ENCODE data around the gene TBC1D22A. TPM values are rescaled to one million over a fixed set of nuclear protein-coding genes. Genes with fewer than 3 reads are reported as not detected.

Gene TBC1D22A
- total RNA-seq: 12.5 and 15.6 TPM in 2 replicates

DNA sequence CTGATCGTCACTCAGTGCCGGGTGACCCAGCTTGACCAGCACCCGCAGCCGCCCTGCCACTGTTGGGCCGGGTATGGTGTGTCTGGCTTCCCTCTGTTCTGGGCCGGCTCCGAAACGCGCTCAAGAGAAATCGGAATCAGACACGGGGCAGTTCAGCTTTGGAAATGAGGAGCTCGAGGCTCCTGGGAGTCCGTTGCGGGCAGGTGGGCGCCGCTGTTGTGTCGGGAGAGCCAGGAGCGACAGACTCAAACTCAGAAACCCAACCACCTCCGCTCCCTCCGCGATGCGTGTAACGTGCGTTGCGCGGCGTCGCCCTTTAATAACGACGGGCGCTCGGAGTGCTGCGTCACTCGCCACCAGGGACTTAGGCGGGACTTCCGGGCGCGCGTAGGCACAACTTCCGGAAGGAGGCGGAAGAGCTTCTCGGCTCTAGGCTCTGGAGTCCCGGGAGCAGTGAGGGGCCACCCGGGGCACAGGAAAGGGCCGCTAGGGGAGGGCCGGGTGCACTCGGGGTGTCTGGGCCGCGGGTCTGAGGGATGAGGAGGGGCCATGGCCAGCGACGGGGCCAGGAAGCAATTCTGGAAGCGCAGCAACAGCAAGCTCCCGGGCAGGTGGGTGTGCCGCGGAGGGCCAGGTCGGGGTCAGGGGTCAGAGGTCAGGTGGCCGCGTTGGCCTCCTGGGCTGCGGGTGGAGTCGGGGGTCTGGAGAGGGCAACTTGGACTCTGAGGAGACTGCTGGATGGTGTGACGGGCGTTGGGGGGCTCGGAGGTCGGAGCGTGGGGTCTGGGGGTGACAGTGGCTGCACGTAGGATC is at the start of gene TBC1D22A:
TBC1D22A (plus strand) TSS at position 413 of the 813 bp plus-strand sequence; CDS start at position 550, 137 bp downstream.

DNA sequence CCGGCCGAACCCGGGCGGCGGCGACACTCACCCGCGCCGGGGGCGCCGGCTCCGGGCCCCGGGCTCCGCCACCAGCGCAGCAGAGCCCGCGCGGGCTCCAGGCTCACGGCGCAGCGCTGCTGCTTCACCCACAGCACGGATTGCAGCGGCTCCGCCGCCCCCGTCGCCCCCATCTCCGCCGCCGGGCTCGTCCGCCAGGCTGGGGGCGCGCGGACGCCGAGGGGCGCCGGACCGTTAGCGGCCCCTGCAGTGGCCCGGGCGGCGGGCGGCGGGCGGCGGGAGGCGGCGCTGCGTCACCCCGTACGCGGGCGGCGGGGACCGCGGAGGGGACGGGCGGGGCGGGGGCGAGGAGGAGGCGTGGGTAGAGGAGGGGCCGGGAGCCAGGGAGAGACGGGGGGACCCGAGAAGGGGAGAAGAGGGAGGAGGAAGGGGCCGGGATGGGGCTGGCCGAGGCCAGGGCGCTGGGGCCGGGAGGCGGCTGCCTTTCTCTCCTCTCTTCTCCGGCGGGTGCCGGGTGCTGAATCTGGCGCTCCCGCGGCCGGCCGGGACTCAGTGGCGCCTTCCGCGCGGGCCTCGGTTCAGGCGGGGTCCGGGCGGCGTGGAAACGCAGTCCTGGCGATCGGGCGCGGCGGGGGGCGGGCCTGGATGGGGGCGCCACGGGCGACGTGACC is 24.3 kb upstream of the TBC1D22A start, which contains the start of gene CERK:
CERK (minus strand) TSS at position 277 of the 671 bp plus-strand sequence; CDS start at position 173, 104 bp downstream.

Other genes with a start within 250 kb of the TBC1D22A start
- 1.9 and 5.4 TPM in 2 replicates for gene CELSR1, start 225.0 kb upstream of the TBC1D22A start, total RNA-seq
- gene GRAMD4, start 142.3 kb upstream of the TBC1D22A start, total RNA-seq: 47.9 and 59.5 TPM in 2 replicates
- gene CERK, start 24.4 kb upstream of the TBC1D22A start, total RNA-seq: 43.4 and 45.7 TPM in 2 replicates